8988T (cell line): Measurements from ENCODE around the gene ZNF529.
"Not testable (repeated sequence)": the region's sequence is repeated elsewhere in the genome, so short reads cannot be mapped to it uniquely, and the experiment has no call there.

Source experiments
- DNase-seq: peaks from one replicate; pipeline ENCODE4 v3.0.0; 2011

The ZNF529 gene

DNA sequence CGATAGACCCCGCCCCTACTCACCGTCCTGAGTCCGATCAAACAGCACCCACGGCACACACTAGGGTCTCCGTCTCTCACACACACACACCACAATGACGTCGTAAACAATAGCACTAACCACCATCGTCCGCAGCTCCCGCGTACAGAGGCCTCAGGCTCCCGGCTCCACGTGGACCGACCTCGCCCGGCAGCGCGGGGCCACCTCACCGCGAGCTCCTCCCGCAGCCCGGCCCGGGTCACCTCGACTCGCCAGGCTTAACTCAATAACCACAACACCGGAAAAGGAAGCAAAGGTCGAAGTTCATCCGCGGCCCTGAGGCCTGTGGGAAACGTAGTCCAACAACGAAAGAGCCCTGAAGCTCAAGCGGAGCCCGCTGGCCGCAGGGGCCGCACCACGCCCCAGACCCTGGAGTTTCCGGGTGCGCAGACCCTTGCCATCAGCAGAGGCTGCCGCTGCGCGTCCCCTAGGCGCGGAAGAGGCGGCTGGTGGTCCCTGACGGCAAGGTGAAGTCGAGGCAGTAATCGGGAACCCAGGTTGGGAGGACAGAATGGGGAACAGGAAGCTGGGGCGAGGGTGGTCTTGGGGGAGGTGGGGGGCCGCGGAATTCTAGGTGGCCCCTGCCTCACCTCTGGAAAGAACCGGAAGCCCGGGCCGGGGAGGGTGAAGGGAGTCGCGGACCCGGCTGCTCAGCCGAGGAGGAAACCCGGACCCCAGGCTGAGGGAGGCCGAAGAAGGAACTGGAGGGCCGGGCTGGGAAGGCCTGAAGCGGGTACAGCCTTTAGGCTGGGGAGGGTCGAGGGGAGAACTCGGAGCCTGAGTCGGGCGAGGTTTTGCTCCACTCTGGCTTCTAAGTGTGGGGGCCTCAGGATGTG is at the start of gene ZNF529:
TSS of gene ZNF529 (minus strand) at position 273 of the 875 bp plus-strand sequence. CDS start 946 bp downstream, outside the sequence.
- DNase-seq = peak; percentile 93

DNA sequence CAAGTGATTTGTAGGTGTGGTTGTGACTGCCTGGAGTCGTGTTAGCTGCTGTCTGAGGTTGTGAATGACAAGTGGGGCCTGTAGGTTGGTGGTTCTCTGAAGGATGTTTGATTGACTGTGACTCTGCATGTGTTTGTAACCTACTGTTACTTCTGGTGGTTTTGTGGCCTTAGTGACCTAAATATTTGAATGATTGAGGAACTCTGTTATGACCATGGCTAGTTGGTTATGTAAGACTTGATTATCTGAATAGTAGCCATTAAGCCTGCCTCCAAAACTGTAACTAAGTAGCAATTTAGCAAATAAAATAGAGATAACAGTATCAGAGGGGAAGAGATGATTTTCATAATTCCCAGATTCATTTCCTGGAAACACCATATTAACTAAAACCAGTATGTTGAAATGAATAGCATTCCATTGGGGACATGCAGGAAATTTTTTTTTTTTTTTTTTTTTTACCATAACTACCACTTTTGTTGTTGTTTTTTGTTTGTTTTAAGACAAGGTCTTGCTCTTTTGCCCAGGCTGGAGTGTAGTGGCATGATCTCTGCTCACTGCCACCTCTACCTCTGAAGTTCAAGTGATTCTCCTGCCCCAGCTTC is 32.9 kb upstream of the ZNF529 start:
- DNase-seq = no peak

DNA sequence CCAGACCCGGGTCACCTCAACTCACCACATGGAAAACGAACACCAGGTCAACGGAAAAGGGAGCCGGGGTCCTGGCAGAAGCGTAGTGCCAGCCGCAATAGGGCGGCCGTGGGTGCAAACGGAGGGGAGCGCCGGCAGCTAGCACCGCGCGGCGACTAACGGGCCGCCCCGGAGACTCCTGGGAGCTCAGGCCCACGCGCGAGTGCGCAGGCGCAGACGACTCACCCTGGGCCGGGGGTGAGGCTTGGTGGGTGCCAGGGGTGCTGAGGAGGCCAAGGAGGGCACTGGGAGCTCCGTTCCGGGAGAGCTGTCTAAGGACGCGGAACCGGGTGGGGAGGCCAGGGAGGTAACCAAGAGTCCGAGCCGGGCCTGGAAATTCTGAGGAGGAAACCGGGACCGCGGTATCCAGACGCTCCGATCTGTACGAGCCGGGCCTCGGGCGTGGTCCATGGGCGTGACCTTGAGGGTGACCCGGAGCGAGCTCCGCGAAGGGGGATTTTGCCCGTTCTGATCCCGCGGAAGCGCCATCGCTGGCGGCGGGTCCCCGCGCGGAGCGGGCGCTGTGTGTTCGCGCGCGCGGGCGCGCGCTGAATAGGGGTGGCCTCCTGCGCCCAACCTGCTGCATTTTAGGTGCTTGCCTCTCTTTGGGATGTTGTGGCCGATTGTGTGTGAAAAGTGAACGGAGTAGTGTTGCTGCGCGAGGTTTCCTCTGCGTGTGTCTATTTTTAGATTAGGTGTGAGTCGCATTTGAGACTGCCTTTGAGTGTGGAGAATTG is 32.2 kb upstream of the ZNF529 start, which contains the start of gene ZNF382:
TSS of gene ZNF382 (plus strand) at position 213 of the 776 bp plus-strand sequence. CDS start 4,602 bp downstream, outside the sequence.
- DNase-seq = peak; percentile 34

DNA sequence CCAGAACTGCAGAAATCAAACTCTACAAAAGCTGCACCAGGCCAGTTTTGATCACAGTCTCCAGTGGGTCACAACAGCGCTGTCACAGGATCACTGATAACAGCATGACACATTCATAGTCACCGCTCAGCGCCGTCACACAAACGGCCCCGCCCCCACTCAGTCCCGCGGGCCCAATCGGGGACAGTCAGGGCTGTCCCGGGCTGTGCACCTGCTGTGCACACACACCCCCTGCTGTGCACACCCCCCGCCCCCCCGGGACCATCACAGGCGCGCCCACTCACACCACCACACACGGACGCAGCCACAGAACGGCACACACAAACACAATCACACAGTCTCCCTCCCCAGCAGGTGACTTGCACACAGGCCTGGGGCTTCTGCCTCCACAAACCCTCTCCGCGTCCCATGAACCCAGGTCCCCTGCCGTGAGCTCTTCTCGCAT is 31.6 kb upstream of the ZNF529 start:
- peak; percentile 26 for DNase-seq

DNA sequence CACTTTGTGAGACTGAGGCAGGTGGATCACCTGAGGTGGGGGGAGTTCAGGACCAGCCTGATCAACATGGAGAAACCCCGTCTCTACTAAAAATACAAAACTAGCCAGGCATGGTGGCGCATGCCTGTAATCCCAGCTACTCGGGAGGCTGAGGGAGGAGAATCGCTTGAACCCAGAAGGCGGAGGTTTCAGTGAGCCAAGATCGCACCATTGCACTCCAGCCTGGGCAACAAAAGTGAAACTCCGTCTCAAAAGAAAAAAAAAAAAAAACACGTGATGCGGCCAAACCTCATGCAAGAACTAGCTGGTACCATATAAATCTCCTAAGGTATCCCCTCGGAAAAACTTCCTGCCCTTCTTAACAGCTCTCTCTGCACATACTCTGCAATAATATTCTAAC is 29.6 kb upstream of the ZNF529 start:
- not testable (repeated sequence) for DNase-seq

DNA sequence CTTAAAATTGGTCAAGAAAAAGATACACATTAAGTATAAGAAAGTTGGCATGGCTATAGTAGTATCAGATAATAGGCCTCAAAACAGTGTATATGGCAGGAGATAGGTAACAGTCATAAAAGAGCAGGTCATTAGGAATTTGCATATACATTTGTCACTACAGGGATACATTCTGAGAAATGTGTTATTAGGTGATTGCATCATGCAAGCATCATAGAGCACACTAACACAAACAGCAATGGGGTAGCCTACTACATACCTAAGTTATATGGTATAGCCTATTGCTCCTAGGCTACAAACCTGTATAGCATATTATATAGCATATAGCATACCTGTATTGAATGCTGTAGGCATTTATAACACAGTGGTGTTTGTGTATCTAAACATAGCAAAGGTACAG is 6.2 kb upstream of the ZNF529 start:
- DNase-seq = no peak

DNA sequence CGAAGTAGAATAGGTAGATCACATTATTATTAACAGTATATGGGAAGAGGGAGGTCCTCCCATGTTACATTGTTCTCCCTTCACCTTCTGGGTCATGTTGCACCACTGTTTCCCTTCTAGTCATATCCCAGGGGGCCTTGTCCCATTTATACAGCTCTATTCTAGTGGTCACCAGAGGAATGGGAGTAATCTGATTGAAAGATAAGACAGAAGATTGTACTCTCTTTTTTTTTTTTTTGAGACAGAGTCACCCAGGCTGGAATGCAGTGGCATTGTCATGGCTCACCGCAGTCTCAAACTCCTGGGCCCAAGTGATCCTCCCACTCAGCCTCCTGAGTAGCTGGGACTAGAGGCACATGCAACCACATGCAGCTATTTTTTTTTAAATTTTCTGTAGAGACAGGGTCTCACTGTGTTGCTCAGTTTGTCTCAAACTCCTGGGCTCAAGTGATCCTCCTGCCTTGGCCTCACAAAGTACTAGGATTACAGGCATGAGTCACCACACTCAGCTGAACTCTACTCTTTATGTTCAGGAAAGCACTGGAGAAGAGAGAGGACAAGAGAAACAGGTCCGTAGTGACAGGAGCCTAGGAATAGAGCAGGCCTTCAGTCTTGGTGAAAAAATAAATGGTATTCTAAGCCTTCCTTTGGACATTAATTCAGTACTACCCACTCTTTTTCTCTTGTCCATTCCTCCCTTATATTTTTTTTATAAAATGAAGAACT is 4.3 kb upstream of the ZNF529 start:
- no peak for DNase-seq

DNA sequence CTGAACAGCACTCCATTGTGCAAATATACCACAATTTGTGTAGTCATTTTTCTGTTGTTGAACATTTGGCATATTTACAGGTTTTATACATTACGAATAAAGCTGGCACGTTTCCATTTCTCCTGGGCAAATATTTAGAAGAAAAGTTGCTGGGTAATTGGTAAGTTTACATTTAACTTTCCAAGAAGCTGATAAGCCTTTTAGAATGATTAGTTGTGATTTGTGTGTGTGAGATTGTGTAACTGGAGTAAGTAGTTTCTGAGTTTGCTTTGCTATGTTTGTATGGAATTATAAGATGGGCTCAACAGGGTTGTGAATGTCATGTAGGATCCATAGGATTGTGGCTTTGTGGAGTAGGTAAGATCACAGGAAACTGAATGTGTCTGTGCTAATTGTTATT is 1.6 kb upstream of the ZNF529 start:
- no peak for DNase-seq

DNA sequence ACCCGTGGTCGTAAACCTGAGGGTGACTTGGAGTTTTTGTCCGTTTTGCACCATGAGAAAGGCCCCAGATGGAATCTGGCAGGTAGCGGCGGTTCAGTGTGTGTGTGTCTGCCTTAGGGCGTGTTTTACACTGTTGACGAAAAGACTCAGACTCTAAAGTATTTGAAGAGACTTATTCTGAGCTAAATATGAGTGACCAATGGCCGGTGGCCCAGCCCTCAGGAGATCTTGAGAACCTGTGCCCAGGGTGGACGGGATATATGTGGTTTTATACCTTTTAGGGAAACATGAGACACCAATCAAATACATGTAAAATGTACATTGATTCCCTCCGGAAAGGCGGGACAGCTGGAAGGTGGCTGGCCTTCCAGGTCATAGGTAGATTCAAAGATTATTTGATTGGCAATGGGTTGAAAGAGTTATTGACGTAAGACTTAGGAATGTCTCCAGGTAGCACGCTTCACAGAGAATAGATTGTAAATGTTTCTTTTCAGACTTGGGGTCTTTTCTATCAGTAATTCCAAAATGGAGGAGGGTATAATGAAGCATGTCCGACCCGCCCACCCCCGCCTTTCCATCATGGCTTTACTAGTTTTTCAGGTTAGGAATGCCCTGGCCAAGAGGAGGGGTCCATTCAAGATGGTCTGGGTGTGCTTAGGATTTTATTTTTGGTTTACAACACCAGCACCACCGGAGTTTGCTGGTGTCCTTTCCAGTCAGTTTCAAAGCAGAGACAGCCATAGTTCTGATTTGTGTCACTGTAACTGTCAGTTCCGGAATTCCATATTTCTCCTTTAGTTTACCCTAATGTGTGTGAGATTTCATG is 1.0 kb upstream of the ZNF529 start:
- no peak for DNase-seq

DNA sequence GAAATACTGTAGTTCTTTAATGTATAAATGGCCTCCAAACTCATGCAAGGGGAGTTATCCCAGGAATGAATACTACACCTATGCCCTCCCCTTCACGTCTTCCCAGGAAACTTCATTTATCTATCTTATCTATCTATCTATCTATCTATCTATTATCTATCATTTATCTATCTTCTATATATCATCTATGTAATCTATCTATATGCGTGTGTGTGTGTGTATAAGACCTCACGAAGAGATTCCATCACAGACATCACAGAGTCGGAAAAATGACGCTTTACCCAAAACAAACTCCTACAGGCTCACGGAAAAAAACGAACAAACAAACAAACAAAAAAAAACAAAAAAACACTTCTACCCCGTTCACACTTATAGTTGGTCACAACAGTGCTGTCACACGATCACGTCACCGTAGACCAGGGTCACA is 486 bp downstream of the ZNF529 start:
- DNase-seq = no peak

DNA sequence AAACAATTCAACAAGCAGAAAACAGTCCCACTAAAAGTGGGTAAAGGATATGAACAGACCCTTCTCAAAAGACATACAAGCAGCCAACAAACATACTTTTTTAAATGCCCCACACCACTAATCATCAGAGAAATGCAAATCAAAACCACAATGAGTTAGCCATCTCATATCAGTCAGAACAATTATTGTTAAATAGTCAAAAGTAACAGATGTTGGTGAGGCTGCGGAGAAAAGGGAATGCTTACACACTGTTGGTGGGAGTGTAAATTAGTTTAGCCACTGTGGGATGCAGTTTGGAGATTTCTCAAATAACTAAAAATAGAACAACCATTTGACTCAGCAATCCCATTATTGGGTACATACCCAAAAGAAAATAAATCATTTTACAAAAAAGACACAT is 8.7 kb downstream of the ZNF529 start:
- no peak for DNase-seq

DNA sequence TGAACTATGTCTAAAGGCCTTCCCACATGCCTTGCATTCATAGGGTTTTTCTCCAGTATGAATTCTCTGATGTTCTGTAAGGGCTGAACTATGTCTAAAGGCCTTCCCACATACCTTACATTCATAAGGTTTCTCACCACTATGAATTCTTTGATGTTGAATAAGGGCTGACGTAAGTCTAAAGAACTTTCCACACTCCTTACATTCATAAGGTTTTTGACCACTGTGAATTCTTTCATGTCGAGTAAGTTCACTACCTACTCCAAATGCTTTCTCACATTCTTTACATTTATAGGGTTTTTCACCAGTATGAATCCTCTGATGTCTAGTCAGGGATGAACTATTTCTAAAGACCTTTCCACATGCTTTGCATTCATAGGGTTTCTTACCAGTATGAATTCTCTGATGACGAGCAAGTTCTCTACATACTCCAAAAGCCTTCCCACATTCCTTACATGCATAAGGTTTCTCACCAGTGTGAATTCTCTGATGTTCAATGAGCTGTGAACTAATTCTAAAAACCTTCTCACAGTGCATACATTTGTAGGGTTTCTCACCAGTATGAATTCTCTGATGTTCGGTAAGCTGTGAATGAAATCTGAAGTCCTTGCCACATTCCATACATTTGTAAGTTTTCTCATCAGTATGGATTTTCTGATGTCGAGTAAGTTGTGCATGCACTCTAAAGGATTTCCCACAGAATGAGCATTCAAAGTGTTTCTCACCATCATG is 25.9 kb downstream of the ZNF529 start:
- no peak for DNase-seq

DNA sequence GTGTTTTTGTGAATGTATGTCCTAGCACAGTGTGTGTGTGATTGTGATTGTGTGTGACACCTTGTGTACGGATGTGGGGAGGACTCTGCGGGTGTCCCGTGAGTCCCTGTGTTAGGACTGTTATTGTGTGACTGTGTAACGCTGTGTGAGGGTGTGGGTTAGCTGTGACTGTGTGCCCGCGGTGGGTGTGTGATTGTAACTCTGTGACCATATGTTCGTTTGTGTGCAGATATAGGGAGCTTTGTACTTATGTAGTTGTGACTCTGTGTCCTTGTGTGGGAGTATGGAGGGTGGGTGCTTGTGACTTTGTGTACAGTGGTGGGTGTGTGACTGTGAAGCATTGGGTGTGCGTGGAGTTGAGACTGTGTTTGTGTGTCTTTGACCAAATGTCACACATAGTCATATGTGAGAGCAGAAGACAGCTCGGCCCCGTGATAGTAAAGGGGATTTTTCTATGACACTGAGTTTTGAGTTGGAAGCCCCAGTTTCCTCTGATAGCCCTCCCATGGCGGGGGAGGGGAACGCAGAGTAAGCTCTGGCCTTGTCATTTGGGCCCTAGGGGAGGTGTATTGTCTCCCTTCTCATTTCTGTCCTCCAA is 44.1 kb downstream of the ZNF529 start:
- DNase-seq = peak; percentile 27

DNA sequence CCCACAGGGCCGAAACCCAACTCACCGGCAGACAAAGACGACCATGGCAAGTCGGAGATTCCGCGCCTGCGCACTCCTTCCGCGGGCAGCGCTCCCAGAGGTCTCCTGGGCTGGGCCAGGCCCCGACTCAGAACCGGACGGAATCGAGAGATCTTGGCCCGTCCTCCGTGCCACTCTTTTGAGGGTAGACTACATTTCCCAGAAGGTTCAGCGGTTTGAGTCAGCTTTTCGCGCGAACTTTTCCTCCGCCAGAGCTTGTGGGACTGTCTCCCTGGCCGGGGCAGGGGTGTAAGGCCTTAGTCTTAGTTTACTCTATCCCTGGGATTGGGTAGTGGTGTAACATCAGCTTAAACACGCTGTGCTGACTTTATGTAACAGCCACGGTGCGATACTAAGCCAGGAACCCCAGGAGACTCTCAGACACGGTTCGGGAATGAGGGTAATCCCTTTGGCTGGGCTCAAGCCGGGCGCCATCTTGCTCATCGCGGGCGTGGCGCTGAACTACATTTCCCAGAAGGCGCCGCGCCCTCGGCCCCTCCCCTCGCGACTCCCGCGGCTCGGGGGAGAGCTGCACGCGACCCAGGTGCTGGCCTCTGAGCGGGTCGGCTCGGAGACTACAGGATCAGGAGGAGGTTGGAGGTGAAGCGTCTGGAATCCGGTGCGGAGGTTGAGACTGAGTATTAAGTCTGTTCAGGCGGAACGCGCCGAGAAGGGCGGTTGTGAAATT is 44.7 kb downstream of the ZNF529 start, which contains the start of gene ZNF260:
TSS of gene ZNF260 (minus strand) at position 78 of the 727 bp plus-strand sequence. CDS start 13,033 bp downstream, outside the sequence.
- DNase-seq = peak; percentile 93

DNA sequence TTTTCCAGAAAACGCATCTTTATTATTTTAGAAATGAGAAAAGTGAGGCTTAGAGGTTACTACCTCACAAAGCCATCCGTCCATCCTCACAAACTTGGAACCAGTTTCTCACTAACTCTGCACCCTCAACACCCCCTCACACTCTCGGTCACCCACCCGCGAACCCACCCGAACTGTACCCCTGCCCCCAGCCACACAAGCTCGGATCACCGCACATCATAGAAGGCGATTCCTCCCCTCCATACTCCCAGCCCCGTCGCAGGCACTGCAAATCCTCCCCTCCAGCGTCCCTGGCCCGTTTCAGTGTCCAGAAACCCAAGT is 45.3 kb downstream of the ZNF529 start:
- no peak for DNase-seq

DNA sequence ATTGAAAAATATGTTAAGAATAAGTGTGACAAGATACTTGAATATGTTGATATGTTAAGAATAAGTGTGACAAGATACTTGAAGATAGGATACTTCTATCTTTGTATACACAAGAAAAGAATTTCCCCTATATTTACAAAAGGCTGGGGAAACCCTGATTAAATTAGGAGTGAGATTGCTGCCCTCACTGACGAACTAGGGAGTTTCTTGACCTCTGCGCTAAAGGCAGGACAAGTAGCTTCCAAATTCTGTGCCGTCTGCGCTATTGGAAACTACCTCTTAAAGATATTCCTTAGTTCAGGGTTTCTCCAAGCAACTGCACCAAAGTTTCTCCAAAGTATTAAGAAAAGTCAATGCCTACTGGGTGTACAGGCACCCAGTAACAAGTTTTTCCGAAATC is 45.8 kb downstream of the ZNF529 start:
- DNase-seq = no peak

DNA sequence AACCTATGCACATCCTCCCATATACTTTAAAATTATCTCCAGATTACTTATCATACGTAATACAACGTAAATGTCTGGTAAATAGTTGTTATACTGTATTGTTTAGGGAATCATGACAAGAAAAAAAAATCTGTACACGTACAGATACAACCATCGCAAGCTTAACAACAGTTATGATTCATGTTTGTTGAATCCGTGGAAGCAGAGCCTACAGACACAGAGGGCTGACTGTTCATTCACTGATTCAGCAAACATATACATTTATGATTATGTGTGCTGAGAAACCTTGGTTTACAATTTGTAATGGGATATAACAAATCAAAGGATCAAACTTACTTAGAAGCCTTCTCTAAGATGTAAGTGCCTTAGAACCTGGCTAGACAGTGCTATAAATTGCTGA is 46.5 kb downstream of the ZNF529 start:
- DNase-seq = no peak

DNA sequence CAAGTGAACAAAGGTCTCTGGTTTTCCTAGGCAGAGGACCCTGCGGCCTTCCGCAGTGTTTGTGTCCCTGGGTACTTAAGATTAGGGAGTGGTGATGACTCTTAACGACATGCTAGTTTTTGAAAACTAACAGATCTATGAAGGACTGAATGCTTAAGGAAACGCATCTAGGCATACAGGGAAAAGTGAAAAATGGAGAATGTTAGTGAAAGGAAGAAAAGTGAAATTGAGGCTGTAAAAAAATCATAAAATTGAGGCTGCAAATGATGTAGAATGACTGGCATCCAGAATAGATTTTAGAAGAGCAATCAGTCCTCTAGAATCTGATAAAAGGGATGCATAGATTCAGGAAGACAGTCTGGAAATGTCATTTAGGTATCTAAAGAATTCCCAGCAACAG is 48.5 kb downstream of the ZNF529 start:
- DNase-seq = no peak

DNA sequence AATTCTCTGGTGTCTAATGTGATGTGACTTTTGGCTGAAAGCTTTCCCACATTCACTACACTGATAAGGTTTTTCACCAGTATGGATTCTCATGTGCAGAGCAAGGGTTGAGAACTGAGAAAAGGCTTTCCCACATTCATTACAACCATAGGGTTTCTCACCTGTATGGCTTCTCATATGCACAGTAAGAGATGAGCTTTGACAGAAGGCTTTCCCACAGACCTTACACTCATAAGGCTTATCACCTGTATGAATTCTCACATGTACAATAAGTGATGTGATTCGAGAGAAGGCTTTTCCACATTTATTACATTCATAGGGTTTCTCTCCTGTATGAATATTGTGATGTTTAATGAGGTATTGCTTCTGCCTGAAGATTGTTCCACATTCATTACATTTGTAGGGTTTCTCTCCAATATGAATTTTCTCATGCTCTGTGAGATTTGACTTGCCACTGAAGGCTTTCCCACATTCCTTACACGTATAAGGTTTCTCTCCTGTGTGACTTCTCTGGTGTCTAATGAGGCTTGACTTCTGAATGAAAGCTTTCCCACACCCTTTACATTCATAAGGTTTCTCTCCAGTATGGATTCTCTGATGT is 59.0 kb downstream of the ZNF529 start:
- no peak for DNase-seq
